Choroid plexus epithelial cell (primary cell): ENCODE data around the gene UNG.

Experiments
- DNase-seq: peaks from one replicate; pipeline ENCODE4 v3.0.0-alpha.2; 2010; ENCODE audit warnings: low read depth
- H3K4me3 ChIP-seq: 2 replicates; pipeline ENCODE4 v1.5.1; 2011; ENCODE audit warnings: low read depth, mild to moderate bottlenecking, control low read depth, low read length, moderate library complexity
- CTCF ChIP-seq: conservative IDR thresholded peaks from 2 replicates; pipeline ENCODE4 v1.5.1; 2011; ENCODE audit warnings: low read depth, mild to moderate bottlenecking, control low read depth, inconsistent platforms, low read length, moderate library complexity

UNG gene

DNA sequence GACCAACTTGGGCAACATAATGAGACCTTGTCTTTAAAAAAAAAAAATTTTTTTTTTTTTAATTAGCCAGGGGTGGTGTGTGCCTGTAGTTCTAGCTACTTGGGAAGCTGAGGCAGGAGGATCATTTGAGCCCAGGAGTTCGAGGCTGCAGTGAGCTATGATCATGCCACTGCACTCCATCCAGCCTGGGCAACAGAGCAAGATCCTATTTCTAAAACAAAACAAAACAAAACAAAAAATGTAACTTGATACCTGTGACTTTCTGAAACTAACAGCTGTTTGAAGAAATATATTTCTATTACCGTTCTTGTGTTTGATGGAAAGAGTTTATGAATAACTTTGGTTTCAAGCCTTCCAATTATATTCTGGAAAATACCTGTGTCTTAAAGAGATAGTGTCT lies 17.2 kb downstream of the UNG start:
- no peak for DNase-seq
- H3K4me3 ChIP-seq = no peak overlapping the region
- TF ChIP-seq CTCF = no peak

- no peak for DNase-seq
- no peak overlapping the region for H3K4me3 ChIP-seq
- TF ChIP-seq CTCF = no peak
Measured at GRCh38 chr12:109115404-109115757, 18.0 kb downstream of the UNG start.

DNA sequence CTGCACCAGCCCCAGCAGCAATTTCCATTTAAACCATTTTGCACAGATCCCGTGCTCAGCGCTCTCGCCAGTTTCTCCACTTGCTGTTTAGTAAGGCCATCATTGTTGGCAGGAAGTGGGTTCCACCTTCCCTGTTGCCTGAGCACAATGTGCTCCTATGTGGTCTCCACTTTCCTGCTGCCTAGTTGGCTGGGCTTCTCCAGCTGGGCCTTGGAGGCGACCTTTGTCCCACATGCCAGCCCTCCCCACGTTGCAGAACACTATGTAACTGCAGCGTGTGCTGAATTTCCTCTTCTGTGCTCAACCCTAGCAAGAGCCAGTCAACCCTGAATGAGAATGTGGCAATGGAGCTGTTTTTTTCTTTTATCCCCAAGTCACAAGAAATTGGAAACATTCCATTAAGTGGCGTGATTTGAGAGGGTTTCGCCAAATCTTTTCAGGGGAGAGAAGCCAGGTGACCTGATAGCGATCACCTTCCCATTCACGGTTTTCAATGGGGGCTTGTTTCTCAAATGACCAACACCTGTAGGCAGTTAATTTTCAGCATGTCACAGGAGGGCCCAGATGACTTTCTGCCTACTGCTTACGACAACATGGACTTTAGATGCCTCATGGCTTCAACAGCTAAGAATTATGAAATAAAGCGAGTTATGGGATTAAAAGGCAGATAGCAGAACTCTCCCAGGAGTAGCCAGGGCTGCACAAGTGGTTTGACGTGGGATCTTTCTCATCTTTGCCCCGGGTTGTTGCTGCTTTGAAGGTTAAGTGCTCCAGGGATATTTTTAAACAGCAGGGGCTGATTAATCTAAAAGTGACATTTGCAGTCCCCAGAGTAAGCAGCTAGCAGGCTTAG lies 18.6 kb downstream of the UNG start, which contains the start of gene ACACB:
ACACB (plus strand) TSS at position 830 of the 853 bp plus-strand sequence. CDS start 22,819 bp downstream, outside the sequence.
- no peak for TF ChIP-seq CTCF
- DNase-seq = peak; percentile 13

DNA sequence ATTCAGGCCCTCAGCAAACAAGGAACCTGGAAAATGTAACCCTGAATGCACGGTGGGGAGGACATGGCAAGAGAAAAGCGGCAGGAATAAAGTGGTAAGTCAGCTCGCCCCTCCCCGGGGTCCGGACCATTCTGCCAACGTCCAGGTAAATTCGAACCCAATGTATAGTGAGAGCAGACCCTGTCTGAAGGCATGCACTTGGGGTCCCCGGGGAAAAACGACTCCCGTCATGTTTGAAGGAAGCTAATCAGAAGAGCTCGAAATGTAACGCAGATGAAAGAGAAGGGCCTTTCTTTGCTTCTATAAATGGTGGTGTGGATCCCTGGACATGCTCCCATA lies 19.2 kb downstream of the UNG start:
- H3K4me3 ChIP-seq = no peak overlapping the region
- TF ChIP-seq CTCF = no peak
- no peak for DNase-seq

More for the DNA sequence above, 18.6 kb downstream of the UNG start, which contains the start of gene ACACB:
- H3K4me3 ChIP-seq = no peak within 1 kb of the TSS

GRCh38 chr12:109120095-109120494 lies 22.7 kb downstream of the UNG start:
- no peak overlapping the region for H3K4me3 ChIP-seq
- DNase-seq = no peak
- TF ChIP-seq CTCF = no peak

DNA sequence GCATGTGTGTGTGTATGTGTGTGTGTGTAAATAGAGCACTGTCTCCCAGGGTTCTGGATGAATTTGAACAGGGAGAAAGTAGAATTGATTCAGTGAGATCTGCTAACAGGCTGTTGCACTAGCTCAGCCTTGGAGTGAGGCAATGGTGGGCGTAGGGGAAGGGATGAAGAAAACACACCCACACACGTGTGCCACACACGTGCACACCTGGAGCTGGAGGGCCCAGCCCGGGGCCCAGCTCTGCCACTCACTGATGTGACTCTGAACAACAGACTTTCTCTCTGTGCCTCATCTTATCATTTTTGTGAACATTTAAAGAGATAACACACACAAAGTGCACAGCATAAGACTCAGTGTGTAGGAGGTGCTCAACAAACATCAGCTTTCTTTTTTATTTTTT lies 23.2 kb downstream of the UNG start:
- H3K4me3 ChIP-seq = no peak overlapping the region
- TF ChIP-seq CTCF = no peak
- no peak for DNase-seq

- DNase-seq = no peak
- no peak overlapping the region for H3K4me3 ChIP-seq
- no peak for TF ChIP-seq CTCF
Measured at GRCh38 chr12:109121346-109121880, 24.0 kb downstream of the UNG start.
